Stimulated activated naive CD4-positive, alpha-beta T cell treated with Interleukin-2 at 50 U/mL for 16 hours (primary cell): ENCODE measurements around the gene VWA1.
"Not testable (repeated sequence)": the region's sequence is repeated elsewhere in the genome, so short reads cannot be mapped to it uniquely, and the experiment has no call there.

Source experiments
- DNase-seq: peaks from one replicate; lab custom pipeline; 2025; lab: John Stamatoyannopoulos, UW

VWA1 gene

GRCh38 chr1:1484976-1485750 is 49.7 kb downstream of the VWA1 start:
- DNase-seq = not testable (repeated sequence)

GRCh38 chr1:1485755-1486317 is 50.3 kb downstream of the VWA1 start:
- not testable (repeated sequence) for DNase-seq

- DNase-seq = no peak
These were observed 52.2 kb downstream of the VWA1 start for GRCh38 chr1:1487701-1488100.

GRCh38 chr1:1489231-1489630 is 53.7 kb downstream of the VWA1 start:
- no peak for DNase-seq

- no peak for DNase-seq
These were observed 54.4 kb downstream of the VWA1 start for GRCh38 chr1:1489861-1490260.

GRCh38 chr1:1490633-1491230 is 55.2 kb downstream of the VWA1 start:
- DNase-seq = no peak

- no peak for DNase-seq
These were observed 56.1 kb downstream of the VWA1 start for GRCh38 chr1:1491601-1492000.
